Chondrocyte (in vitro differentiated cells): ENCODE measurements around the gene CAV1. TPM values are rescaled to one million over a fixed set of nuclear protein-coding genes. Genes with fewer than 3 reads are reported as not detected.

Experiments used
- DNase-seq: peaks from one replicate; pipeline ENCODE4 v3.0.0; 2021; ENCODE audit warnings: mixed read lengths, low spot score
- H3K27ac Mint-ChIP-seq: one replicate; pipeline ENCODE4 v1.8.0; 2021; ENCODE audit warnings: mild to moderate bottlenecking, moderate library complexity, mixed read lengths; ENCODE audit not compliant: unreplicated experiment
- H3K27me3 Mint-ChIP-seq: 2 replicates; pipeline ENCODE4 v1.8.0; 2021; ENCODE audit warnings: low read depth, mixed read lengths
- H3K36me3 Mint-ChIP-seq: 2 replicates; pipeline ENCODE4 v1.8.0; 2021; ENCODE audit warnings: low read depth, mixed read lengths
- H3K4me1 Mint-ChIP-seq: 2 replicates; pipeline ENCODE4 v1.8.0; 2021; ENCODE audit warnings: low read depth, mild to moderate bottlenecking, mixed read lengths
- H3K4me3 Mint-ChIP-seq: one replicate; pipeline ENCODE4 v1.8.0; 2021; ENCODE audit warnings: mild to moderate bottlenecking, moderate library complexity, mixed read lengths; ENCODE audit not compliant: unreplicated experiment
- H3K9me3 Mint-ChIP-seq: 2 replicates; pipeline ENCODE4 v1.8.0; 2021; ENCODE audit warnings: low read depth, mixed read lengths
- CTCF ChIP-seq: fragments of 200-600 bp; sonication (generic); IDR thresholded peaks from 2 replicates; pipeline ENCODE4 v1.5.0; 2021; ENCODE audit warnings: antibody characterized with exemption, mild to moderate bottlenecking, moderate library complexity
- total RNA-seq: library from RNA; stranded (reverse); gene quantifications from 3 replicates; pipeline ENCODE4 v1.2.1, GENCODE V29; 2021

CAV1 gene
- total RNA-seq, 1 donor from 2014 or later: 297 TPM

- Mint-ChIP-seq H3K36me3 (peaks cover 17% of the 10 kb centered on the region), H3K9me3 (no peaks in the 10 kb centered on the region), H3K27ac (peak overlapping the region; percentile 94), H3K27me3 (no peaks in the 10 kb centered on the region), H3K4me1 (peaks cover 82% of the 10 kb centered on the region), H3K4me3 (peak overlapping the region; percentile 98)
- DNase-seq: no peak
- TF ChIP-seq CTCF: no peak
These were observed 2.7 kb downstream of the CAV1 start for GRCh38 chr7:116527521-116527920.

GRCh38 chr7:116528008-116528789 is 3.4 kb downstream of the CAV1 start:
- Mint-ChIP-seq H3K4me1 (peaks cover 82% of the 10 kb centered on the region), H3K9me3 (no peaks in the 10 kb centered on the region)

GRCh38 chr7:116529250-116529649 is 4.4 kb downstream of the CAV1 start:
- H3K4me1 Mint-ChIP-seq: peaks cover 71% of the 10 kb centered on the region
- H3K9me3 Mint-ChIP-seq: no peaks in the 10 kb centered on the region
- H3K27ac Mint-ChIP-seq: no peak overlapping the region
- no peaks in the 10 kb centered on the region for H3K27me3 Mint-ChIP-seq
- H3K4me3 Mint-ChIP-seq: peak overlapping the region; percentile 16
- TF ChIP-seq CTCF: no peak
- DNase-seq: no peak
- H3K36me3 Mint-ChIP-seq: peaks cover 20% of the 10 kb centered on the region

More at GRCh38 chr7:116528008-116528789, 3.4 kb downstream of the CAV1 start:
- H3K27me3 Mint-ChIP-seq: no peaks in the 10 kb centered on the region
- no peak for DNase-seq
- peaks cover 20% of the 10 kb centered on the region for H3K36me3 Mint-ChIP-seq
- peak overlapping the region; percentile 98 for H3K4me3 Mint-ChIP-seq
- TF ChIP-seq CTCF: no peak
- peak overlapping the region; percentile 94 for H3K27ac Mint-ChIP-seq

DNA sequence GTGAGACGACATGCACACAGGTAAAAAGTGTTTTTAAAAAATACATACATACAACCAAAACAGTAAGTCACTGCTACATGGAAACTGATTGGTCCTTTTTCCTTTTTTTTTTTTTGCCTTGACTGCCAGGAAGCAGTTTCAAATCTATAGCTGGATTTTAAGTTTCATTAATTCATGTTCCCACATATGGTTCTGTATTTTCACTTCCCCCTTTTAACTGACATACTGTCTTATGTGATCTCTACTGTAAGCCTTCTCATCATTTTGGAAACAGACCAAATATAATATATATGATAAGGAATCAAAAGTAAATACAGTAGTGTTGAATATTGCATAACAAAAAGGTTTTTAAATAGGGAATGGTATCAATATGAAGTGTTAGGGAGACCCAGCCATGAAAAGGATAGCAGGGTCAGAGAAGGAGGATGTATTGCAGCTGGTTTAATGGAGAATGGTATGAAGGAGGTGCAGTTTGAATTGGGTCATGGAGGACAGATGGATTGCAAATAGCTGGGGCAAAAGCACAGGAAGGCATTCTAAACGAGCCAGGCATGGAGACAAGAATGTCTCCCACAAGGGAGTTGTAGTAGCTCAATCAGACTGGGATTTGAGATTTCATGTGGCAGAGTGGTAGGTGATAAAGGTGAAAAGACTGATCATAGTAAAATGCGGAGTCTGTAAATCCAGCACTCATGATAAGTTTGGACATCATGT is 5.4 kb downstream of the CAV1 start:
- no peak for DNase-seq
- H3K27ac Mint-ChIP-seq: peak overlapping the region; percentile 57
- peaks cover 22% of the 10 kb centered on the region for H3K36me3 Mint-ChIP-seq
- TF ChIP-seq CTCF: no peak
- peak overlapping the region; percentile 52 for H3K4me3 Mint-ChIP-seq
- H3K9me3 Mint-ChIP-seq: no peaks in the 10 kb centered on the region
- H3K27me3 Mint-ChIP-seq: no peaks in the 10 kb centered on the region
- H3K4me1 Mint-ChIP-seq: peaks cover 73% of the 10 kb centered on the region

DNA sequence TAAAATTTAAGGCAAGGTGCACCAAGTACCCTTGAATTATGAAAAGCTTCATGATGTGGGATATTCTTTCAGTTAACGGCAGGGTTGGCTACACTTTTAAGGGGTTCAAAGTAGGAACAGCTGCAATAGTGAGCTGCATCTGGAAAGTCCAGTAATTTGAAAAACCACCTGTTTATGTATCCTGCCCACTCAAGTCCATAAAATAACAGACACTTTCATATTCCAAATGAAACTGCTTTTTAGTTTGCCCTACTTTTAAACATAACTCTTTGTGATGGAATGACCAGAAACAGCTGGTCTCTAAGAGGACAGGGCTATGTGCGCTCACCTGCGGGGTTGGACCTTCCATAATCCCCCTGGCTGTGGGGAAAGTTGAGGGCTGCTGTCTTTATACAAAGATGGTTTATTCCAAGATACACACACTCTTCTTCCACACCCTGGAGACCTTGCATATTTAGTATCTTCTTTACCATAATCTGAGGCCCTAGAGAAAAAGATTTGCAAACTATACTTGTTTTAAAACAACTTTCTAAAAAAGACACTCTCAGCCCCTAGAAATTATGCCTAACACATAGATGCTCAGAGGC is 7.4 kb downstream of the CAV1 start:
- TF ChIP-seq CTCF: no peak
- Mint-ChIP-seq H3K27me3 (no peaks in the 10 kb centered on the region), H3K4me3 (no peak overlapping the region), H3K4me1 (peaks cover 71% of the 10 kb centered on the region), H3K9me3 (no peaks in the 10 kb centered on the region), H3K36me3 (peaks cover 26% of the 10 kb centered on the region), H3K27ac (peak overlapping the region; percentile 19)
- DNase-seq: no peak
